NB4 (cell line): ENCODE results near the gene CADM1.

Source experiments
- POLR2A ChIP-seq: IDR thresholded peaks from 2 replicates; pipeline ENCODE4 v1.6.1; 2011; ENCODE audit warnings: mild to moderate bottlenecking; ENCODE audit not compliant: insufficient read length; ENCODE audit errors: extremely low read depth
- TF ChIP-seq, protein P1 (sequence below): IDR thresholded peaks from one replicate; pipeline ENCODE4 v1.5.1; 2012; ENCODE audit warnings: low read depth, low read length

GRCh38 chr11:115220423-115220822 lies 283.8 kb downstream of the CADM1 start:
- TF ChIP-seq, protein P1, sequence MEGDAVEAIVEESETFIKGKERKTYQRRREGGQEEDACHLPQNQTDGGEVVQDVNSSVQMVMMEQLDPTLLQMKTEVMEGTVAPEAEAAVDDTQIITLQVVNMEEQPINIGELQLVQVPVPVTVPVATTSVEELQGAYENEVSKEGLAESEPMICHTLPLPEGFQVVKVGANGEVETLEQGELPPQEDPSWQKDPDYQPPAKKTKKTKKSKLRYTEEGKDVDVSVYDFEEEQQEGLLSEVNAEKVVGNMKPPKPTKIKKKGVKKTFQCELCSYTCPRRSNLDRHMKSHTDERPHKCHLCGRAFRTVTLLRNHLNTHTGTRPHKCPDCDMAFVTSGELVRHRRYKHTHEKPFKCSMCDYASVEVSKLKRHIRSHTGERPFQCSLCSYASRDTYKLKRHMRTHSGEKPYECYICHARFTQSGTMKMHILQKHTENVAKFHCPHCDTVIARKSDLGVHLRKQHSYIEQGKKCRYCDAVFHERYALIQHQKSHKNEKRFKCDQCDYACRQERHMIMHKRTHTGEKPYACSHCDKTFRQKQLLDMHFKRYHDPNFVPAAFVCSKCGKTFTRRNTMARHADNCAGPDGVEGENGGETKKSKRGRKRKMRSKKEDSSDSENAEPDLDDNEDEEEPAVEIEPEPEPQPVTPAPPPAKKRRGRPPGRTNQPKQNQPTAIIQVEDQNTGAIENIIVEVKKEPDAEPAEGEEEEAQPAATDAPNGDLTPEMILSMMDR, result no peak
- no peak for TF ChIP-seq POLR2A
